GM10847 (cell line): ENCODE data around the gene MTRF1L.

ENCODE experiments used
- POLR2A ChIP-seq: IDR thresholded peaks from 2 replicates; pipeline ENCODE4 v1.6.1; 2011; ENCODE audit not compliant: insufficient read length; ENCODE audit errors: extremely low read depth

Gene MTRF1L

GRCh38 chr6:153002613-153003365, at the start of gene MTRF1L:
Gene MTRF1L, minus strand, starts transcription at chr6:153002709. Its CDS starts 24 bp downstream, at chr6:153002685.
- peak; percentile 15 for TF ChIP-seq POLR2A

- TF ChIP-seq POLR2A = no peak
Observed at GRCh38 chr6:153051801-153052200, 49.3 kb upstream of the MTRF1L start.

- TF ChIP-seq POLR2A = no peak
Observed at GRCh38 chr6:153048631-153049030, 46.1 kb upstream of the MTRF1L start.

DNA sequence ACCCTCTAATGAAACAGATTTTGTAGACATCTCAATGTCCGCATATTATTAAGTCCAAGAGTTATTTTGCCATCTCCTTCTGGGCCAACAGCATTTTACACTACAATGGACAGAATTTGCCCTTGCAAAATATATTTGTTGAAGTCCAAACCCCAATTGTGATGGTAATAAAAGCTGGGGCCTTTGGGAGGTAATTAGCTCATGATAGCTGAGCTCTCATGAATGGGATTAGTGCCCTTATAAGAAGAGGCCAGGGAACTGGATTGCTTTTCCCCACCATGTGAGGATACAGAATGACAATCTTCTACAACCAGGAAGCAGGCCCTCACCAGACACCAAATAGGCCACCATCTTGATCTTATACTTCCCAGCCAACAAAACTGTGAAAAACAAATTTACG, 44.9 kb upstream of the MTRF1L start:
- no peak for TF ChIP-seq POLR2A

DNA sequence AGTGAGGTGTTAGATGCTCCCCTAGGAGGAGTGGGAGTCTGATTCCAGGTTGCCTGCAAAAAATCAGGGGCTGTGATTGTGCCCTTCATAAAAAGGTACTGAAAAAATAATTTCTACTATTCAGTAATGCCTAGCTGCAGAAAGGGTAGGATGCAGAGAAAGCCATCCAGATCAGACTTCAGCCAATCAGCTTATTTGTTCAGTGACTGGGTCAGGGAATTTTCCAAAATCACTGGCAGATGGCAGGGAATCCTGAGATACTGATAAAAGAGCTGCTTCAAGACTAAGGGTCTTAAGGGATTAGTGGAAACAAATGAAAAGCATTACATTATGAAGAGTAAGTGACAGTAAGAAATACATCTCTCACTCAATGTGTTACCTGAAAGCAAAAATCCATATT, 42.8 kb upstream of the MTRF1L start:
- TF ChIP-seq POLR2A = no peak

- TF ChIP-seq POLR2A = no peak
Observed at GRCh38 chr6:153044295-153044694, 41.8 kb upstream of the MTRF1L start.

DNA sequence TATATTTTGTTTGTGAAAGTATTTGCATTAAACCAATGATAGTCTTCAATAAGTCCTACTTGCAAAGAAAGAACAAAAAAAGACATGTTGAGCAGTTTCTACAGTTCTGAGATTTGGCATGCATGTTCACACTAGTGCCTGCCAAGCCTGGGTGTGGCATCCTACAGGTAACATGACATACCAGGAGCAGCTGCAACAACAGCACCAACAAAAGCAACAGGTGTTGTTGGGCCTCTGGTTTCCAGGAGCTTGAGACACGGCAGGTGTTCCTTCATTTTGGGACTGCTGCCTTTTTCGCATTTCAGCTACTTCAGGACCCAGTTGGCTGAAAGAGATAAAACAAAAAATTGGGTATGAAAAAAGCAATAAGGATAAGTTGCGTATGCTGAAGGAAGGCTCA, 41.2 kb upstream of the MTRF1L start:
- no peak for TF ChIP-seq POLR2A

GRCh38 chr6:153038378-153039057, 36.0 kb upstream of the MTRF1L start:
- TF ChIP-seq POLR2A = no peak

DNA sequence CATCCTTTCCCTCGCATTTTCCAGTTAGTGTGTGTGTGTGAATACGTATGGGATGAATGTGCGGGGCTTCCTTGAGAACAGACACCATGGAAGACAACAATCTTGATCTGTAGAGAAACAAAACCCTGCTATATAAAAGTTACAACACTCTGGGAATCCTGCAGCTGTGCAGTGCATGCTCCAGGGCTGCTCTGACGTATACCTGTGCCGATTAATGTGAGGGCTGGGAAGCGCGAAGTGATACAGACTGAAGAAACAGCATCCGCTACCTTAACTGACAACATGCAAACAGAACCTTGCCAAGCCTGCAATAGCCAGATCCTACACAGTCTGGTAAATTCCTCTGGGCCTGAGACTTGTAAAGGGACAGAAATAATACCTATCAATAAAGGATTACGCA, 31.6 kb upstream of the MTRF1L start:
- no peak for TF ChIP-seq POLR2A

DNA sequence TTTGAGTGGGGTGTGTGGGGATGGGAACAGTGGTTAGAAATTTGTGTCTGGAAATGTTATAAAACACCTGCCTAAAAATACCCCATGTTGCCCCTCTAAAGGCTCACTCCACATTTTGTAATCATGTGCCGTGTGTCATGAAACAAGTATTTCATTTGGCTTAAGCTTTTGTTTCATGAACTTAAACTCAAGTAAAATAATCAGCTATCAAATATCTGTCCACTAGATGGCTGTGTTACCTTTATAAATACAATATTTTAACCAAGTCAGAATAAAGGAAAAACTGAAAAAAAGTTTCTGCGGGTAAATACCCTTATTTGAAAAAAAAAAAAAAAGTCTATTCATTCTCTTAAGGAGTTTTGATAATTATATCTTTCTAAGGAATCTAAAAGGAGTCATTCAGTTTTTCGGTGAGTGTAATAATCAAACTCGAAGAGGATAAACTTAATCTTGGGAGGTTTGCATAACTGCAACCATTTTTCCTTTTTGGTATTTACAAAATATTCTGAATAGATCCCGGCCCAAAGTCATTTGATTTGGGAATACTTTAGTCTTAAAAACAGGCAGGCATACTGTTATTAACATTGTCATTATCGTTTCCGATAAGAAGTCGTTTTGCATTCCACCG, 29.9 kb upstream of the MTRF1L start:
- no peak for TF ChIP-seq POLR2A

DNA sequence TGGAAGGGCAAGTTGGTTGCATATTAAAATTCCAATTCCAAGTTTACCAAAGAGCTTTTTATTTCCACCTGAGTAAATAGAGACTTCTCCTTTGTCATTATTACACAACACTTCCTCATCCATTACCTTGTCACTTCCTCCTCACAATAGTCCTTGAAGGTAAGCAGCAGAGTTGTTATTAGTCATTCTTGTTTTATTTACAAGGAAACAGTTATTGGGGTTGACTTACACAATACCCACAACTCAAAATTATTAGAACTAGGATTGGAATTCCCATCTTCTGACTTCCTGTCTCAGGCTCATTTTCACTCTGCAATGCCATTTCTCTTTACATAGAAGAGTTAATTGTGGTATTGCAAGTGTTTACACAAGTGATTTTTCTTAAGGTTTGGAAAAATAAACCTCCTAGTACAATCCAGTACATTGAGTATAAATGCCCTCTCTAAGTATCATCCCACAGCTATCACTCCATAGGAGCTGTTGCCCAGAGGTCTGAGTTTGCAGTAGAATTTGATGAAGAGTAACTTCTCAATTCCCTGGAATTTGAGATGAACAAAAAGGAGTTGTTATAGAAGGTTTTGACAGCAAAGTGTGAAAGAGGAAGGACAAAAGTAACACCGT, 28.9 kb upstream of the MTRF1L start:
- no peak for TF ChIP-seq POLR2A

DNA sequence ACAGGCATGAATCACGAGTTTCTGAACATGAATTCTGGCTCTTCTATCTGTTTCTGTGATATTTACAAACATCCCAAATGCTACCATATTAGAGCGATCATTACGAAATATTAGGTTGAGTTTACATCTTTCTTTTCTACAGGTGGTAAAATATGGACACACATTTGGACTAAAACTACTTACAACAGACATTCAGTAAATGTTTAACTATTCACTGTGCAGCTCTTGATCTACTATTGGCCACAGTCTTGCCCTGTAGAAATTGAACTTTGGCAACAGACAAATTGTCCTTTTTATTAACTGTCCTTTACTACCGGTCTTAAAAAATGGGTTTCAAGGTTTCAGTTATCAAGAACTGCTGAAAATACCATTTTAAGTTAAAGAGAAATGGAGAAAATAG, 26.5 kb upstream of the MTRF1L start:
- TF ChIP-seq POLR2A = no peak

- no peak for TF ChIP-seq POLR2A
Observed at GRCh38 chr6:153028286-153028685, 25.8 kb upstream of the MTRF1L start.

- no peak for TF ChIP-seq POLR2A
Observed at GRCh38 chr6:153027480-153027879, 25.0 kb upstream of the MTRF1L start.

DNA sequence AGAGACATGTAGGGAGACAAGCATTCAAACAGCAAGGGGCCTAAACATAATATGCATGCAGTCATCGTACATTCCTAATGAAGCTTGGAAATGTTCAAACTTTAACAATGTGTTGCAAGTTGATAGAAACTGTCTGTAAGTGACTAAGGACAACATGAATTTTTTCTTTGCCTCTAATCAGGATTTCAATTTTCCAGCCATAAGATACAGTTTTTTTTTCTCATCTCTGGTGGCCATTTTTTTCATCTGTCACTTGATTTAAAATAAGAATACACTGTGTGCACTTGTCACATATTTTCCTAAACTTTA, 22.2 kb upstream of the MTRF1L start:
- no peak for TF ChIP-seq POLR2A
